Measurements from ENCODE around the gene GPR157. TPM values are rescaled to one million over a fixed set of nuclear protein-coding genes. Genes with fewer than 3 reads are reported as not detected.
"Not testable (repeated sequence)": the region's sequence is repeated elsewhere in the genome, so short reads cannot be mapped to it uniquely, and the experiment has no call there.

Gene GPR157
- total and polyA plus RNA-seq, 2 experiments from 2014 or later, result 10.2 to 17.4 TPM

DNA sequence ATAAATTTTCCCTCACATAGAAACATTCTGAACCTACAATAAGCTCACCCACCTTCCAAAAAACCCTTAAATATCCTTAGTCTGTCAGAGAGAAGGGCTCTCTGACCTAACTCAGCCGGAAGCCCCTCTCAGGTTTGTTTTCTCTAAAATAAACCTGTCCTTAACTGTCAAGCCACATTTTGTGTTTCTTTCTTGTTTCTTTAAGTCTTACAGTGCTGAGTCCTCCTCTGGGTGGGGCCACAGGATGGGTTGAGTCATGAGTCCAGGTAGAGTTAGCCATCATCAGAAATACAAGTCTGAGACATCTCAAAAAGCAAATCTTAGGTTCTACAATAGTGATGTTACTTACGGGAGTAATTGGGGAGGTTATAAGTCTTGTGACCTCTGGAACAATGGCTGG, 33.1 kb downstream of the GPR157 start:
- Histone ChIP-seq H3K27me3 (no peaks in the 10 kb centered on the region), H3K4me3 (no peak overlapping the region), H3K4me1 (ENCODE audit: low read depth) (no peaks in the 10 kb centered on the region), H3K36me3 (no peaks in the 10 kb centered on the region), H3K27ac (no peak overlapping the region), H3K9me3 (ENCODE audit: low read depth) (no peaks in the 10 kb centered on the region)
- DNase-seq (ENCODE audit: low read depth in 1 of 2, low spot score in 1 of 2), result no peak
- TF ChIP-seq, protein P1, sequence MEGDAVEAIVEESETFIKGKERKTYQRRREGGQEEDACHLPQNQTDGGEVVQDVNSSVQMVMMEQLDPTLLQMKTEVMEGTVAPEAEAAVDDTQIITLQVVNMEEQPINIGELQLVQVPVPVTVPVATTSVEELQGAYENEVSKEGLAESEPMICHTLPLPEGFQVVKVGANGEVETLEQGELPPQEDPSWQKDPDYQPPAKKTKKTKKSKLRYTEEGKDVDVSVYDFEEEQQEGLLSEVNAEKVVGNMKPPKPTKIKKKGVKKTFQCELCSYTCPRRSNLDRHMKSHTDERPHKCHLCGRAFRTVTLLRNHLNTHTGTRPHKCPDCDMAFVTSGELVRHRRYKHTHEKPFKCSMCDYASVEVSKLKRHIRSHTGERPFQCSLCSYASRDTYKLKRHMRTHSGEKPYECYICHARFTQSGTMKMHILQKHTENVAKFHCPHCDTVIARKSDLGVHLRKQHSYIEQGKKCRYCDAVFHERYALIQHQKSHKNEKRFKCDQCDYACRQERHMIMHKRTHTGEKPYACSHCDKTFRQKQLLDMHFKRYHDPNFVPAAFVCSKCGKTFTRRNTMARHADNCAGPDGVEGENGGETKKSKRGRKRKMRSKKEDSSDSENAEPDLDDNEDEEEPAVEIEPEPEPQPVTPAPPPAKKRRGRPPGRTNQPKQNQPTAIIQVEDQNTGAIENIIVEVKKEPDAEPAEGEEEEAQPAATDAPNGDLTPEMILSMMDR (IDR thresholded peaks at IDR 0.05; ENCODE audit: low read depth, low read length), result no peak

DNA sequence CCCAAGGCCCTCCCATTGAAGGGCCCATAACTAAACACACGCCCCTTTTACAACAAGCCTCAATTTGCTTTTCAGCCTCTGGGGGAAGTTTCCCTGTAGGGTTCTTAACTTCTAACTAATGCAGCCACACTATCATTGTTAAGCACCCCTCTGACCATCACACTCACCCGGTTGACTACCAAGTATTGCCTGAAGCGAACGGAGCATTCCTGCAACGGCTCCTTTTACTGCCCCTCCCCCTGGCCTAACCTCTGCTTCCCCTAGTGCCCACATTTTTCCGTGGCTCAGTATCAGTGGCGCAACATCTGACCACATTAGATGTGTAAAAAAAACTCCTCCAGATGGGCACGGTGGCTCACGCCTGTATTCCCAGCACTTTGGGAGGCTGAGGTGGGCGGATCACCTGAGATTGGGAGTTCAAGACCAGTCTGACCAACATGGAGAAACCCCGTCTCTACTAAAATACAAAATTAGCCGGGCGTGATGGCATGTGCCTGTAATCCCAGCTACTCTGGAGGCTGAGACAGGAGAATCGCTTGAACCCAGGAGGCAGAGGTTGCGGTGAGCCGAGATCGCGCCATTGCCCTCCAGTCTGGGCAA, 34.8 kb downstream of the GPR157 start:
- DNase-seq (ENCODE audit: low read depth in 1 of 2, low spot score in 1 of 2); H3K4me1 ChIP-seq (ENCODE audit: low read depth); H3K9me3 ChIP-seq (ENCODE audit: low read depth); H3K36me3 ChIP-seq; H3K4me3 ChIP-seq; H3K27me3 ChIP-seq; H3K27ac ChIP-seq: not testable (repeated sequence)

DNA sequence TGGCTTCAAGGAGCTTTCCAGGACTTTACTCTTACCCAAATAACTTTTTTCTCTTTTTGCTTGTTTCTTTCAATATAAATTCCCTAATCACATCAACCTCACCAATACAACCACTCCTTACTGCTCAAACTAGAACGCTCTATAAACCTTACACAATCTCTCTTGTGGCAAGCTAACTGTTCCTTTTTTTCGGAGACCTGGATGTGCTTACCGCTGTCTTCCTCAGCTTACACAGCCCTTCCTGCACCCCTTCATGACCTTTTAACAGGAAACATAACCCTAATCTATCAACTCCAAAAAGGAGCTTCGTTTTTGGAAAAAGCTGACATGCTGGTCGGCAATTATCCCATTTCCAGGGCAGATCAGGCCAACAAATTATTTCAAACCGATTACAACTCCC, 35.3 kb downstream of the GPR157 start:
- Histone ChIP-seq H3K9me3 (ENCODE audit: low read depth) (no peaks in the 10 kb centered on the region), H3K36me3 (no peaks in the 10 kb centered on the region), H3K4me1 (ENCODE audit: low read depth) (no peaks in the 10 kb centered on the region), H3K27ac (no peak overlapping the region), H3K4me3 (no peak overlapping the region), H3K27me3 (no peaks in the 10 kb centered on the region)
- DNase-seq (ENCODE audit: low read depth in 1 of 2, low spot score in 1 of 2), result no peak
- TF ChIP-seq, protein P1 (IDR thresholded peaks at IDR 0.05; ENCODE audit: low read depth, low read length), result no peak

DNA sequence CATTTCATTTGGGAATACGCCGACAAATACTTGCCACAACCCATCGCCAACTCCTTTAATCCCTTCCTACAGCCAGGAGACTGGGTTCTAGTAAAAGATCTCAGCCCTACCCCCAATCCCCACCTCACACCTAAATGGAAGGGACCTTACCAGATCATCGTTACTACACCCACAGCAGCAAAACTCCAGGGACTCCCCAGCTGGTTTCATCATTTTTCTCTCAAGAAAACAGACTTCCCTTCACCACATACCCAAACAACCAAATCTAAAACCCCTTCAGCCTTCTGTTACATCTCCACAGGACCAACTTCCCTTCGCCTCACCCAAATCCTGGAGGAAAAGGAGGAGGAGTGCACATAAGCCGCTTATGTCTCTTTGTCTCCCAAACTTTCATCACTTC, 35.8 kb downstream of the GPR157 start:
- no peak for DNase-seq (ENCODE audit: low read depth in 1 of 2, low spot score in 1 of 2)
- Histone ChIP-seq H3K36me3 (no peaks in the 10 kb centered on the region), H3K27me3 (no peaks in the 10 kb centered on the region), H3K27ac (no peak overlapping the region), H3K9me3 (ENCODE audit: low read depth) (no peaks in the 10 kb centered on the region), H3K4me1 (ENCODE audit: low read depth) (no peaks in the 10 kb centered on the region), H3K4me3 (no peak overlapping the region)
- TF ChIP-seq, protein P1 (IDR thresholded peaks at IDR 0.05; ENCODE audit: low read depth, low read length), result no peak

DNA sequence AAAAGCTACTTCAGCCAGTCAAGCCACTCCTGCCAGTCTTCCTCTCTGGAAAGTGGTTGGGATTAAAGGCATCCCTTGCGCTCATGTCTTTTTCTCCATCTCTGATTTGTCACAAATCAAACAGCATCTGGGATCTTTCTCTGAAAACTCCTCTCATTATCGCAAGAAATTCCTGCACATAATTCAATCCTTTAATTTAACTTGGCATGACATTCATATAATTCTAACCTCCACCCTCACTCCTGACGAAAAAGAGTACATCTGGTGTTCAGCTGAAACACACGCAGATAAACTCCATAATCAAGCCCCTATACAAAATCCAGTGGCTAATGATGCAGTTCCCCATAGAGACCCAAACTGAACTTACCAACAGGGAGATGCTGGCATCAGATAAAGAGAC, 40.1 kb downstream of the GPR157 start:
- no peaks in the 10 kb centered on the region for H3K36me3 ChIP-seq
- H3K9me3 ChIP-seq (ENCODE audit: low read depth), result no peaks in the 10 kb centered on the region
- H3K4me1 ChIP-seq (ENCODE audit: low read depth), result no peaks in the 10 kb centered on the region
- no peak for DNase-seq (ENCODE audit: low read depth in 1 of 2, low spot score in 1 of 2)
- H3K27ac ChIP-seq, result no peak overlapping the region
- TF ChIP-seq, protein P1 (IDR thresholded peaks at IDR 0.05; ENCODE audit: low read depth, low read length), result no peak
- H3K27me3 ChIP-seq, result no peaks in the 10 kb centered on the region
- no peak overlapping the region for H3K4me3 ChIP-seq

DNA sequence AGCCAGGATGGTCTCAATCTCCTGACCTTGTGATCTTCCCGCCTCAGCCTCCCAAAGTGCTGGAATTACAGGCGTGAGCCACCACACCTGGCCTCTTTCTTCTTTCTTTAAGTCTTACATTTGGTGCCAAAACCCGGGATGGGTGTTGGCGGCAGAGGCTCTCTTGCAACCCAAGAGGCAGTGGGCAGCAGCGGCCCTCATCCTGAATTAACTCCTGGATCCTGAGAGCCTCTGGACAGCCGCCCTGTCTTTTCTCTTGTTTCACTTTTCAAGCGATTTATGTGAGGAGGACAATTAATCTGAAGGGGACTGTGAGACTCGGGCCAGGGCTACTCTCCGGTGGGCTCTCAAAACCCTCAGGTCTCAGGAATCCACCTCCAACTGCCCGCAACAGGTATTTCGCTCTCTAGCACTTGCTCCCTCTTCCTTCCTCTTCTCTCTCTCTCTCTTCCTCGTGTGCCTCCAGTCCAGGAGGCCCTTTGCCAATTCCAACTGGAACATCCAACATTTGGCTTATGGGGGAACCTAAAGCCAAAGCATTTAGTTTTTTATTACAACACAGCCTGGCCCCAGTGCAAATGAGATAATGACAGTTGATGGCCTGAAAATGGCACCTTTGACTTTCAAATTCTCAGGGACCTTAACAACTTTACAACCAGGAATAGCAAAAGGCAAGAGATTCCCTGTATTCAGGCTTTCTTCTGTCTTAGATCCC, 41.3 kb downstream of the GPR157 start:
- Histone ChIP-seq H3K4me3 (no peak overlapping the region), H3K4me1 (ENCODE audit: low read depth) (no peaks in the 10 kb centered on the region), H3K27ac (no peak overlapping the region), H3K36me3 (no peaks in the 10 kb centered on the region), H3K9me3 (ENCODE audit: low read depth) (no peaks in the 10 kb centered on the region), H3K27me3 (no peaks in the 10 kb centered on the region)
- DNase-seq (ENCODE audit: low read depth in 1 of 2, low spot score in 1 of 2), result no peak
- TF ChIP-seq, protein P1 (IDR thresholded peaks at IDR 0.05; ENCODE audit: low read depth, low read length), result no peak
